IMR-90 (cell line): ENCODE results near the gene SPATA13. TPM values are rescaled to one million over a fixed set of nuclear protein-coding genes. Genes with fewer than 3 reads are reported as not detected.

ENCODE experiments used
- ATAC-seq: fragments of 200-7000 bp; cut with Tn5 transposase; 2 replicates; pipeline ENCODE4 v1.9.1; 2020; ENCODE audit warnings: low read depth, mild to moderate bottlenecking, moderate library complexity
- BruUV-seq: library from RNA; stranded (reverse); fragments of 400-500 nt; replicated peaks from 2 replicates; lab custom pipeline; 2021; lab: Mats Ljungman, UMichigan
- CTCF ChIA-PET: fragments of 300-600 bp; formaldehyde crosslinking; extraction: SDS; loops from one replicate; lab custom pipeline; 2021; ENCODE audit warnings: antibody characterized with exemption; lab: Yijun Ruan, JAX
- POLR2A ChIA-PET: fragments of 300-600 bp; sonication (Branson Sonifier 250); formaldehyde crosslinking; loops from one replicate; lab custom pipeline; 2022; ENCODE audit warnings: antibody characterized with exemption; ENCODE audit not compliant: unreplicated experiment; lab: Charles Lee
- DNase-seq: peaks from one replicate; pipeline ENCODE4 v3.0.0; 2013
- H2AFZ ChIP-seq: replicated peaks from 2 replicates; pipeline ENCODE3; 2013; ENCODE audit warnings: low read length, mild to moderate bottlenecking; ENCODE audit not compliant: poor library complexity
- H2AK5ac ChIP-seq: 2 replicates; pipeline ENCODE4 v1.6.1; 2013; ENCODE audit warnings: low read depth, low read length, inconsistent platforms
- H2AK9ac ChIP-seq: replicated peaks from 2 replicates; pipeline ENCODE3; 2013; ENCODE audit warnings: mild to moderate bottlenecking, low read depth, low read length, moderate library complexity; ENCODE audit not compliant: poor library complexity
- H2BK120ac ChIP-seq: 2 replicates; pipeline ENCODE4 v1.6.1; 2013; ENCODE audit warnings: low read depth, low read length, inconsistent platforms
- H2BK15ac ChIP-seq: 3 replicates; pipeline ENCODE4 v1.6.1; 2013; ENCODE audit warnings: low read depth, low read length, inconsistent platforms
- H2BK20ac ChIP-seq: 2 replicates; pipeline ENCODE4 v1.6.1; 2013; ENCODE audit warnings: low read depth, mild to moderate bottlenecking, inconsistent platforms, low read length, moderate library complexity
- H2BK5ac ChIP-seq: 2 replicates; pipeline ENCODE4 v1.6.1; 2013; ENCODE audit warnings: mild to moderate bottlenecking, low read depth, low read length, inconsistent platforms; ENCODE audit not compliant: poor library complexity, severe bottlenecking
- H3K14ac ChIP-seq: replicated peaks from 2 replicates; pipeline ENCODE4 v1.6.1; 2013; ENCODE audit warnings: low read depth, low read length, inconsistent platforms
- H3K18ac ChIP-seq: 2 replicates; pipeline ENCODE4 v1.6.1; 2013; ENCODE audit warnings: low read depth, low read length, control low read depth
- H3K23ac ChIP-seq: 2 replicates; pipeline ENCODE4 v1.6.1; 2013; ENCODE audit warnings: low read depth, low read length, inconsistent platforms
- H3K27ac ChIP-seq: 2 replicates; pipeline ENCODE4 v1.5.1; 2013; ENCODE audit warnings: mild to moderate bottlenecking, control low read depth, low read length; ENCODE audit not compliant: insufficient read depth
- H3K27me3 ChIP-seq: 2 replicates; pipeline ENCODE4 v1.6.1; 2013; ENCODE audit warnings: low read length; ENCODE audit not compliant: control insufficient read depth, insufficient read depth
- H3K36me3 ChIP-seq: 2 replicates; pipeline ENCODE4 v1.6.1; 2013; ENCODE audit warnings: low read length, mixed read lengths; ENCODE audit not compliant: control insufficient read depth, insufficient read depth
- H3K4ac ChIP-seq: 2 replicates; pipeline ENCODE4 v1.6.1; 2013; ENCODE audit warnings: low read depth, low read length, inconsistent platforms
- H3K4me1 ChIP-seq: 2 replicates; pipeline ENCODE4 v1.6.1; 2013; ENCODE audit warnings: low read length, mixed read lengths; ENCODE audit not compliant: control insufficient read depth, insufficient read depth
- H3K4me2 ChIP-seq: 2 replicates; pipeline ENCODE4 v1.6.1; 2013; ENCODE audit warnings: low read depth, mild to moderate bottlenecking, control low read depth, low read length, moderate library complexity
- H3K4me3 ChIP-seq: 2 replicates; pipeline ENCODE4 v1.5.1; 2013; ENCODE audit warnings: low read depth, mild to moderate bottlenecking, control low read depth, low read length, moderate library complexity; ENCODE audit not compliant: insufficient read depth
- H3K56ac ChIP-seq: 2 replicates; pipeline ENCODE4 v1.6.1; 2013; ENCODE audit warnings: low read length, inconsistent platforms; ENCODE audit not compliant: insufficient read depth; ENCODE audit errors: extremely low read depth
- H3K79me1 ChIP-seq, 2 experiments: 2 replicates each; pipeline ENCODE4 v1.6.1; 2013; ENCODE audit warnings: low read length in 2 of 2, inconsistent platforms in 1 of 2, low read depth in 1 of 2
- H3K9ac ChIP-seq: 2 replicates; pipeline ENCODE4 v1.6.1; 2013; ENCODE audit warnings: low read depth, low read length, control low read depth
- H3K9me1 ChIP-seq: 2 replicates; pipeline ENCODE4 v1.6.1; 2013; ENCODE audit warnings: low read length, inconsistent platforms; ENCODE audit not compliant: insufficient read depth
- H3K9me3 ChIP-seq: 2 replicates; pipeline ENCODE4 v1.6.1; 2013; ENCODE audit warnings: low read length; ENCODE audit not compliant: control insufficient read depth, insufficient read depth
- H4K20me1 ChIP-seq: 2 replicates; pipeline ENCODE4 v1.6.1; 2013; ENCODE audit warnings: low read length, inconsistent platforms; ENCODE audit not compliant: insufficient read depth
- H4K5ac ChIP-seq: 2 replicates; pipeline ENCODE4 v1.6.1; 2013; ENCODE audit warnings: mild to moderate bottlenecking, low read depth, low read length, control low read depth
- H4K8ac ChIP-seq, 2 experiments: 2 replicates each; pipeline ENCODE4 v1.6.1; 2013; ENCODE audit warnings: low read depth in 2 of 2, low read length in 2 of 2, control low read depth in 1 of 2, inconsistent platforms in 1 of 2
- H4K91ac ChIP-seq: 2 replicates; pipeline ENCODE4 v1.6.1; 2013; ENCODE audit warnings: low read depth, low read length, inconsistent platforms; ENCODE audit not compliant: insufficient read depth
- BHLHE40 ChIP-seq: fragments of 150-350 bp; IDR thresholded peaks from 2 replicates; pipeline ENCODE4 v1.6.1; 2016; ENCODE audit warnings: mild to moderate bottlenecking, low read depth, low read length
- MXI1 ChIP-seq: IDR thresholded peaks from 2 replicates; pipeline ENCODE4 v1.6.1; 2012; ENCODE audit warnings: low read depth, mild to moderate bottlenecking, low read length, moderate library complexity, borderline replicate concordance
- POLR2A ChIP-seq: IDR thresholded peaks from 2 replicates; pipeline ENCODE4 v1.6.1; 2012; ENCODE audit warnings: mild to moderate bottlenecking, low read depth, low read length
- WGBS, 2 experiments: methylation state at CpG; one replicate each; pipeline versions ENCODE4 v1.1.5 to v1.1.7; 2013; ENCODE audit warnings: missing lambda C conversion rate in 2 of 2; ENCODE audit not compliant: insufficient read length in 1 of 2; ENCODE audit errors: extremely low coverage in 2 of 2; 5-methylcytosine and 5-hydroxymethylcytosine counted together
- dilution Hi-C: fragments of 300-500 bp; cut with HindIII; formaldehyde crosslinking; loops from one replicate; pipeline ENCODE4 v1.14.3; 2018; ENCODE audit warnings: low sequenced_read_pairs; ENCODE audit not compliant: unreplicated experiment
- in situ Hi-C: fragments of 300-500 bp; cut with MboI; formaldehyde crosslinking; loops from 3 replicates; pipeline ENCODE4 v1.14.3; 2019; ENCODE audit warnings: low sequenced_read_pairs, inconsistent platforms, mixed read lengths
- intact Hi-C: fragments of 100-400 bp; cut with micrococcal nuclease; formaldehyde crosslinking; loops from 2 replicates; pipeline ENCODE4 v1.10.0; 2022
- polyA plus RNA-seq, 3 experiments: library from polyadenylated mRNA; depleted of rRNA; stranded (reverse); fragments of >200 nt; gene quantifications; 2 replicates each; pipeline ENCODE4 v1.2.3, GENCODE V29; 2012; ENCODE audit warnings: low replicate concordance in 1 of 3
- total RNA-seq: library from RNA; depleted of rRNA; stranded (reverse); fragments of >200 nt; gene quantifications from 2 replicates; pipeline ENCODE4 v1.2.3, GENCODE V29; 2012

The SPATA13 gene
- total and polyA plus RNA-seq, 2 of the 4 experiments (the other 2 are of a cell fraction), result 10.5 to 12.5 TPM

- no peak overlapping the region for H3K4ac ChIP-seq
- peaks cover 18 to 48% of the 10 kb centered on the region in 2 experiments for H3K79me1 ChIP-seq
- TF ChIP-seq BHLHE40 (no peak), POLR2A (no peak), MXI1 (no peak)
- H3K9me3 ChIP-seq, result no peaks in the 10 kb centered on the region
- no peaks in the 10 kb centered on the region for H3K36me3 ChIP-seq
- H4K8ac ChIP-seq, result no peak overlapping the region
- H3K27me3 ChIP-seq, result no peaks in the 10 kb centered on the region
- no peak overlapping the region for H3K4me3 ChIP-seq
- H4K5ac ChIP-seq, result no peak overlapping the region
- no peak overlapping the region for H2BK15ac ChIP-seq
- H3K27ac ChIP-seq, result no peak overlapping the region
- dilution Hi-C loops (no loop called here), intact Hi-C loops (no loop called here), in situ Hi-C loops (no loop called here)
- H2AK9ac ChIP-seq, result no peak overlapping the region
- no TSS peak for BruUV-seq
- no peak overlapping the region for H3K56ac ChIP-seq
- no peak overlapping the region for H2BK20ac ChIP-seq
- POLR2A ChIA-PET, result no interaction called here
- H3K18ac ChIP-seq, result no peak overlapping the region
- no peak overlapping the region for H3K23ac ChIP-seq
- no peak for ATAC-seq
- no peak overlapping the region for H3K4me2 ChIP-seq
- H2AFZ ChIP-seq, result no peak overlapping the region
- H2BK120ac ChIP-seq, result no peak overlapping the region
- no peak overlapping the region for H3K14ac ChIP-seq
- 0 out of 2 replicates have a peak, but pooled peaks cover 2% of the 10 kb centered on the region for H3K9me1 ChIP-seq
- H3K9ac ChIP-seq, result no peak overlapping the region
- H3K4me1 ChIP-seq, result no peaks in the 10 kb centered on the region; the same call in 1 of the 2 replicates
- no peak overlapping the region for H2BK5ac ChIP-seq
- CTCF ChIA-PET, result no interaction called here
- no CpG with 5 or more reads among the region's 8 CpGs for WGBS, 2 experiments
- no peak overlapping the region for H4K91ac ChIP-seq
- DNase-seq, result no peak
- H4K20me1 ChIP-seq, result no peaks in the 10 kb centered on the region; the same call in 1 of the 2 replicates
- no peak overlapping the region for H2AK5ac ChIP-seq
Observed at GRCh38 chr13:24194447-24194846, 33.9 kb downstream of the SPATA13 start.
